Neural progenitor cell (in vitro differentiated cells): ENCODE measurements around the gene SMIM22. TPM values are rescaled to one million over a fixed set of nuclear protein-coding genes. Genes with fewer than 3 reads are reported as not detected.

Experiments
- DNase-seq: peaks from one replicate; pipeline ENCODE4 v3.0.0-alpha.2; 2016; ENCODE audit warnings: low spot score
- H2AFZ ChIP-seq: fragments of 200-600 bp; sonication (generic); replicated peaks from 2 replicates; pipeline ENCODE4 v1.6.1; 2016; ENCODE audit warnings: antibody characterized with exemption
- H3F3A ChIP-seq: fragments of 200-600 bp; sonication (generic); 2 replicates; pipeline ENCODE4 v1.6.1; 2016; ENCODE audit warnings: antibody characterized with exemption, low read depth
- H3K27ac ChIP-seq: fragments of 200-600 bp; sonication (generic); 2 replicates; pipeline ENCODE4 v1.5.1; 2016; ENCODE audit warnings: mild to moderate bottlenecking
- H3K27me3 ChIP-seq: fragments of 200-600 bp; sonication (generic); 2 replicates; pipeline ENCODE4 v1.6.1; 2016; ENCODE audit warnings: mild to moderate bottlenecking, moderate library complexity
- H3K36me3 ChIP-seq: fragments of 200-600 bp; sonication (generic); 2 replicates; pipeline ENCODE4 v1.5.1; 2016
- H3K4me1 ChIP-seq: fragments of 200-600 bp; sonication (generic); 2 replicates; pipeline ENCODE4 v1.6.1; 2016; ENCODE audit warnings: mixed run types
- H3K4me2 ChIP-seq: fragments of 200-600 bp; sonication (generic); 2 replicates; pipeline ENCODE4 v1.6.1; 2016
- H3K4me3 ChIP-seq: fragments of 200-600 bp; sonication (generic); 2 replicates; pipeline ENCODE4 v1.5.1; 2016
- H3K79me2 ChIP-seq: fragments of 200-600 bp; sonication (generic); 2 replicates; pipeline ENCODE4 v1.6.1; 2016; ENCODE audit warnings: low read depth
- H3K9ac ChIP-seq: fragments of 200-600 bp; sonication (generic); 2 replicates; pipeline ENCODE4 v1.6.1; 2016
- H3K9me3 ChIP-seq: fragments of 200-600 bp; sonication (generic); 2 replicates; pipeline ENCODE4 v1.5.1; 2016; ENCODE audit warnings: low read depth
- H4K20me1 ChIP-seq: fragments of 200-600 bp; sonication (generic); 2 replicates; pipeline ENCODE4 v1.6.1; 2016; ENCODE audit warnings: low read depth
- H3K27ac Mint-ChIP-seq: 3 replicates; pipeline ENCODE4 v1.8.0; 2021; ENCODE audit warnings: mixed read lengths
- H3K27me3 Mint-ChIP-seq: 2 replicates; pipeline ENCODE4 v1.8.0; 2022; ENCODE audit warnings: low read depth, mild to moderate bottlenecking, inconsistent platforms, moderate library complexity, mixed read lengths; ENCODE audit not compliant: insufficient read depth
- H3K36me3 Mint-ChIP-seq: 3 replicates; pipeline ENCODE4 v1.8.0; 2021; ENCODE audit warnings: mixed read lengths
- H3K4me1 Mint-ChIP-seq: 3 replicates; pipeline ENCODE4 v1.8.0; 2021; ENCODE audit warnings: mixed read lengths
- H3K4me3 Mint-ChIP-seq: 3 replicates; pipeline ENCODE4 v1.8.0; 2021; ENCODE audit warnings: mild to moderate bottlenecking, moderate library complexity, mixed read lengths
- H3K9me3 Mint-ChIP-seq: 3 replicates; pipeline ENCODE4 v1.8.0; 2020; ENCODE audit warnings: mixed read lengths
- EZH2 ChIP-seq: fragments of 200-600 bp; sonication (generic); IDR thresholded peaks from 2 replicates; pipeline ENCODE4 v1.6.1; 2017; ENCODE audit warnings: antibody characterized with exemption, mild to moderate bottlenecking, moderate library complexity
- EZH2phosphoT487 ChIP-seq: fragments of 200-600 bp; sonication (generic); IDR thresholded peaks from 2 replicates; pipeline ENCODE4 v1.6.1; 2017; ENCODE audit warnings: antibody characterized with exemption
- small RNA-seq: library from RNA; depleted of rRNA; stranded (forward); fragments of <200 nt; gene quantifications from one replicate; pipeline ENCODE3, GENCODE V24; 2015
- total RNA-seq: library from RNA; depleted of rRNA; stranded (reverse); fragments of >200 nt; gene quantifications from 2 replicates; pipeline ENCODE4 v1.2.3, GENCODE V29; 2015; ENCODE audit warnings: low replicate concordance
- TF ChIP-seq, protein P1 (sequence below): fragments of 200-600 bp; sonication (generic); IDR thresholded peaks from 2 replicates; pipeline ENCODE4 v1.5.1; 2017; ENCODE audit warnings: antibody characterized with exemption, mild to moderate bottlenecking

Gene SMIM22
- total RNA-seq, 1 donor from 2014 or later, result not detected

DNA sequence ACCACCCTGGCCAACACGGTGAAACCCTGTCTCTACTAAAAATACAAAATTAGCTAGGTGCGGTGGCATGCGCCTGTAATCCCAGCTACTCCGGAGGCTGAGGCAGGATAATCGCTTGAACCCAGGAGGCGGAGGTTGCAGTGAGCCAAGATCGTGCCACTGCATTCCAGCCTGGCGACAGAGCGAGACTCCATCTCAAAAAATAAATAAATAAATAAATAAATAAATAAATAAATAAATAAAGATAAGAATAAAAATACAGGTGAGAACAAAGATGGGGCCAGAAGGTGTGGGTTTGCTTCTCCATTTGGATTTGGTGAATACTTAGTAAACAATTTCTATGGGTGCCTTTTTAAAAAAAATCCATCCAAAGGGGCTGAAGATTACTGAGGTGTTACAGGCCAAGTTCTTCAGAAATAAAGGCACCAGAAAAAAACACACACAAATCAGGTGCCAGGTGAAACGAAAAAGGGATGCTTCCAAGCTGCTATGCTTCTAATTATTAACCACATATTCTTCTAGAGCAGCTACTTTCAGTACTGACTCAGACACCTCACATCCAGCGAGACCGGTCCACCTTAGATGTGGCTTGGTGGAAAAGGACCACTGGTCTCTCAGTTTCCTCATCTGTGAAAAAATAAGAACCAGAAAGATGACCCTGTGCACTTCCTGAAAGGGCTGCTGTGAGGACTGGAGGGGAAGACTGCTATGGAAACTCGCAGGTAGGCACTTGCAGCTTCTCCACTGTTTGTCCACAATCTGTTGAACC lies 42.7 kb downstream of the SMIM22 start:
- Histone ChIP-seq H3K4me1 (no peaks in the 10 kb centered on the region), H2AFZ (no peak overlapping the region), H3K4me3 (no peak overlapping the region), H3K27me3 (no peaks in the 10 kb centered on the region), H3K27ac (no peak overlapping the region), H3K36me3 (peaks cover 6% of the 10 kb centered on the region), H3K4me2 (no peak overlapping the region), H4K20me1 (peaks cover 4% of the 10 kb centered on the region), H3K79me2 (peaks cover 6% of the 10 kb centered on the region), H3K9me3 (no peaks in the 10 kb centered on the region), H3F3A (peaks cover 6% of the 10 kb centered on the region), H3K9ac (no peak overlapping the region)
- no peaks in the 10 kb centered on the region for H3K27me3 Mint-ChIP-seq
- no peak overlapping the region for H3K27ac Mint-ChIP-seq
- peaks cover 19% of the 10 kb centered on the region for H3K36me3 Mint-ChIP-seq
- no peaks in the 10 kb centered on the region for H3K4me1 Mint-ChIP-seq
- no peak for DNase-seq
- TF ChIP-seq EZH2phosphoT487 (no peak), EZH2 (no peak)
- TF ChIP-seq, protein P1, sequence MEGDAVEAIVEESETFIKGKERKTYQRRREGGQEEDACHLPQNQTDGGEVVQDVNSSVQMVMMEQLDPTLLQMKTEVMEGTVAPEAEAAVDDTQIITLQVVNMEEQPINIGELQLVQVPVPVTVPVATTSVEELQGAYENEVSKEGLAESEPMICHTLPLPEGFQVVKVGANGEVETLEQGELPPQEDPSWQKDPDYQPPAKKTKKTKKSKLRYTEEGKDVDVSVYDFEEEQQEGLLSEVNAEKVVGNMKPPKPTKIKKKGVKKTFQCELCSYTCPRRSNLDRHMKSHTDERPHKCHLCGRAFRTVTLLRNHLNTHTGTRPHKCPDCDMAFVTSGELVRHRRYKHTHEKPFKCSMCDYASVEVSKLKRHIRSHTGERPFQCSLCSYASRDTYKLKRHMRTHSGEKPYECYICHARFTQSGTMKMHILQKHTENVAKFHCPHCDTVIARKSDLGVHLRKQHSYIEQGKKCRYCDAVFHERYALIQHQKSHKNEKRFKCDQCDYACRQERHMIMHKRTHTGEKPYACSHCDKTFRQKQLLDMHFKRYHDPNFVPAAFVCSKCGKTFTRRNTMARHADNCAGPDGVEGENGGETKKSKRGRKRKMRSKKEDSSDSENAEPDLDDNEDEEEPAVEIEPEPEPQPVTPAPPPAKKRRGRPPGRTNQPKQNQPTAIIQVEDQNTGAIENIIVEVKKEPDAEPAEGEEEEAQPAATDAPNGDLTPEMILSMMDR, result no peak
- H3K9me3 Mint-ChIP-seq, result no peaks in the 10 kb centered on the region
- no peak overlapping the region for H3K4me3 Mint-ChIP-seq

DNA sequence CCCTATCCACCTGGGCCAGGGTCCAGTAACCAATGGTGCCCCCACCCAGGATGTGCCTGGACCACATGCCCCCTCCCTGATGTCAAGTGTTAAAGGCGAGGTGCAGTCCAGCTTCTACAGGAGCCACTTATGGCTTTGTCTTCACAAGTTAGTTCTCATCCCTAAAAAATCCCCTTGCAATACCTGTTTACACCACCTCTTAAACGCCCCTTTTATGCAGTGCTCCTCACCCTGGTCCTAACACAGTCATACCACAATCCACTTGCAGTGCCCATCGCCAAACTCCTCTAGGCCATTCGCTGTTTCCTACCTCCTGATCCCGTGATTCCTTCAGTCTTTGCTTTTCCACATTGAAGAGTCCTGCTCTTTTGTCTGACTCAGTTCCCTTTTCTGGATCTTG lies 44.8 kb downstream of the SMIM22 start:
- H3F3A ChIP-seq, result peaks cover 9% of the 10 kb centered on the region
- H3K27ac ChIP-seq, result no peak overlapping the region
- no peaks in the 10 kb centered on the region for H3K9me3 ChIP-seq
- Mint-ChIP-seq H3K27me3 (no peaks in the 10 kb centered on the region), H3K4me3 (no peak overlapping the region), H3K9me3 (no peaks in the 10 kb centered on the region), H3K4me1 (no peaks in the 10 kb centered on the region), H3K27ac (no peak overlapping the region), H3K36me3 (peaks cover 21% of the 10 kb centered on the region)
- no peaks in the 10 kb centered on the region for H3K4me1 ChIP-seq
- TF ChIP-seq EZH2, result no peak
- TF ChIP-seq, protein P1, result no peak
- TF ChIP-seq EZH2phosphoT487, result no peak
- peaks cover 9% of the 10 kb centered on the region for H3K36me3 ChIP-seq
- peaks cover 23% of the 10 kb centered on the region for H3K79me2 ChIP-seq
- no peak overlapping the region for H3K9ac ChIP-seq
- H3K4me2 ChIP-seq, result no peak overlapping the region
- H2AFZ ChIP-seq, result no peak overlapping the region
- H4K20me1 ChIP-seq, result peaks cover 10% of the 10 kb centered on the region
- no peak overlapping the region for H3K4me3 ChIP-seq
- no peak for DNase-seq
- H3K27me3 ChIP-seq, result no peaks in the 10 kb centered on the region

DNA sequence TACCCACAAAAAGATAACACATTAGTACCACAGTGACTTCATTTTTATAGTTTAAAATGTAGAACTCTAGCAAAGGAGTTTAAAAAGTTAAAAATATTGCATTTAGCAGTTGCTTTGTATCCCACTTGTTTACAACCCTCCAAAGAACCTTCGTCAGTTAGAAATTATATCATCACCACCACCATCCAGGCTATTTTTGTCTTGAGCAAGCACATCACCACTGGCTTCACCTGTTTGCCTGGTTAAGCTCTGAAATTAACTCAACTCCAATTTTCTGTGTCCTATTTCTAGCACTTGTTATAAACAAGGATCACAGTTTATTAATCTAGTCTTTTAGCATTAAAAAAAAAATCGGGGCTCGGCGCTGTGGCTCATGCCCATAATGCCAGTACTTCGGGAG lies 45.8 kb downstream of the SMIM22 start:
- H3K9me3 ChIP-seq, result no peaks in the 10 kb centered on the region
- DNase-seq, result no peak
- H3K27me3 ChIP-seq, result no peaks in the 10 kb centered on the region
- Mint-ChIP-seq H3K27ac (no peak overlapping the region), H3K4me3 (no peak overlapping the region), H3K4me1 (peaks cover 7% of the 10 kb centered on the region), H3K27me3 (no peaks in the 10 kb centered on the region), H3K9me3 (no peaks in the 10 kb centered on the region), H3K36me3 (peaks cover 26% of the 10 kb centered on the region)
- no peak overlapping the region for H2AFZ ChIP-seq
- H3K4me1 ChIP-seq, result peaks cover 7% of the 10 kb centered on the region
- no peak overlapping the region for H3K4me3 ChIP-seq
- peaks cover 9% of the 10 kb centered on the region for H3F3A ChIP-seq
- TF ChIP-seq, protein P1, result no peak
- TF ChIP-seq EZH2 (no peak), EZH2phosphoT487 (no peak)
- H4K20me1 ChIP-seq, result peaks cover 16% of the 10 kb centered on the region
- H3K4me2 ChIP-seq, result no peak overlapping the region
- peaks cover 9% of the 10 kb centered on the region for H3K36me3 ChIP-seq
- peaks cover 34% of the 10 kb centered on the region for H3K79me2 ChIP-seq
- no peak overlapping the region for H3K27ac ChIP-seq
- no peak overlapping the region for H3K9ac ChIP-seq

Small RNA genes within 50 kb of the gene (small RNA-seq; reads per million reads assigned to genes)
- gene RF00017, result not detected

Other genes with a start within 250 kb of the SMIM22 start
- gene C16orf96, start 239.0 kb upstream of the SMIM22 start, total RNA-seq, result 0.11 and 0.99 TPM in 2 replicates
- 0.97 and 11.9 TPM in 2 replicates for gene UBALD1, start 180.5 kb upstream of the SMIM22 start, total RNA-seq
- gene MGRN1, start 170.5 kb upstream of the SMIM22 start, total RNA-seq, result 17.5 and 22.4 TPM in 2 replicates
- 10.9 and 39.3 TPM in 2 replicates for gene NUDT16L1, start 101.8 kb upstream of the SMIM22 start, total RNA-seq
- 20.6 and 32.7 TPM in 2 replicates for gene ANKS3, start 61.1 kb upstream of the SMIM22 start, total RNA-seq
- not detected in 2 replicates for gene DNAAF8, start 60.8 kb upstream of the SMIM22 start, total RNA-seq
- 4.2 and 17.9 TPM in 2 replicates for gene ZNF500, start 28.2 kb upstream of the SMIM22 start, total RNA-seq
- gene SEPTIN12, start 7.0 kb upstream of the SMIM22 start, total RNA-seq, result not detected in 2 replicates
- 22.2 and 49.3 TPM in 2 replicates for gene ROGDI, start 7.3 kb downstream of the SMIM22 start, total RNA-seq
- gene GLYR1, start 51.9 kb downstream of the SMIM22 start, total RNA-seq, result 53.0 and 57.0 TPM in 2 replicates
- 28.4 and 32.7 TPM in 2 replicates for gene UBN1, start 52.1 kb downstream of the SMIM22 start, total RNA-seq
- 1.0 and 2.8 TPM in 2 replicates for gene PPL, start 141.8 kb downstream of the SMIM22 start, total RNA-seq
- 0.41 and 0.65 TPM in 2 replicates for gene SEC14L5, start 163.0 kb downstream of the SMIM22 start, total RNA-seq
- 3.3 and 19.9 TPM in 2 replicates for gene NAGPA, start 238.6 kb downstream of the SMIM22 start, total RNA-seq